ENCODE measurements around the gene ABCC4.

The ABCC4 gene

GRCh38 chr13:95323930-95324662, 22.8 kb upstream of the ABCC4 start:
- Histone ChIP-seq H3K4me3 (ENCODE audit: low read depth in 1 of 2, low read length in 2 of 2) (no peak overlapping the region), H3K9ac (ENCODE audit: low read length) (no peak overlapping the region), H3K9me3 (ENCODE audit: low read length) (no peaks in the 10 kb centered on the region), H3K27ac (ENCODE audit: low read depth, low read length) (no peak overlapping the region), H3K27me3 (ENCODE audit: control insufficient read depth in 1 of 2, insufficient read depth in 2 of 2, low read length in 2 of 2) (no peaks in the 10 kb centered on the region), H3K4me1 (ENCODE audit: insufficient read depth, low read length) (peaks cover 11% of the 10 kb centered on the region), H3K36me3 (ENCODE audit: insufficient read depth, low read length) (no peaks in the 10 kb centered on the region)

GRCh38 chr13:95319551-95320274, 18.5 kb upstream of the ABCC4 start:
- Histone ChIP-seq H3K9me3 (ENCODE audit: low read length) (no peaks in the 10 kb centered on the region), H3K27ac (ENCODE audit: low read depth, low read length) (no peak overlapping the region), H3K9ac (ENCODE audit: low read length) (no peak overlapping the region), H3K4me3 (ENCODE audit: low read depth in 1 of 2, low read length in 2 of 2) (no peak overlapping the region), H3K36me3 (ENCODE audit: insufficient read depth, low read length) (no peaks in the 10 kb centered on the region), H3K27me3 (ENCODE audit: control insufficient read depth in 1 of 2, insufficient read depth in 2 of 2, low read length in 2 of 2) (no peaks in the 10 kb centered on the region), H3K4me1 (ENCODE audit: insufficient read depth, low read length) (no peaks in the 10 kb centered on the region)

- H3K27me3 ChIP-seq (ENCODE audit: control insufficient read depth in 1 of 2, insufficient read depth in 2 of 2, low read length in 2 of 2), result no peaks in the 10 kb centered on the region
- H3K36me3 ChIP-seq (ENCODE audit: insufficient read depth, low read length), result no peaks in the 10 kb centered on the region
- no peaks in the 10 kb centered on the region for H3K9me3 ChIP-seq (ENCODE audit: low read length)
- no peak overlapping the region for H3K9ac ChIP-seq (ENCODE audit: low read length)
- H3K4me1 ChIP-seq (ENCODE audit: insufficient read depth, low read length), result no peaks in the 10 kb centered on the region
- H3K4me3 ChIP-seq (ENCODE audit: low read depth in 1 of 2, low read length in 2 of 2), result no peak overlapping the region
- no peak overlapping the region for H3K27ac ChIP-seq (ENCODE audit: low read depth, low read length)
Observed at GRCh38 chr13:95317039-95317989, 16.1 kb upstream of the ABCC4 start.

GRCh38 chr13:95315752-95316151, 14.5 kb upstream of the ABCC4 start:
- Histone ChIP-seq H3K9me3 (ENCODE audit: low read length) (no peaks in the 10 kb centered on the region), H3K36me3 (ENCODE audit: insufficient read depth, low read length) (no peaks in the 10 kb centered on the region), H3K27me3 (ENCODE audit: control insufficient read depth in 1 of 2, insufficient read depth in 2 of 2, low read length in 2 of 2) (no peaks in the 10 kb centered on the region), H3K27ac (ENCODE audit: low read depth, low read length) (no peak overlapping the region), H3K9ac (ENCODE audit: low read length) (no peak overlapping the region), H3K4me1 (ENCODE audit: insufficient read depth, low read length) (no peaks in the 10 kb centered on the region), H3K4me3 (ENCODE audit: low read depth in 1 of 2, low read length in 2 of 2) (no peak overlapping the region)

- H3K4me3 ChIP-seq (ENCODE audit: low read depth in 1 of 2, low read length in 2 of 2), result no peak overlapping the region
Observed at GRCh38 chr13:95307507-95307906, 6.3 kb upstream of the ABCC4 start.

GRCh38 chr13:95304453-95304852, 3.2 kb upstream of the ABCC4 start:
- Histone ChIP-seq H3K9ac (ENCODE audit: low read length) (no peak overlapping the region), H3K36me3 (ENCODE audit: insufficient read depth, low read length) (no peaks in the 10 kb centered on the region), H3K4me3 (ENCODE audit: low read depth in 1 of 2, low read length in 2 of 2) (no peak overlapping the region), H3K4me1 (ENCODE audit: insufficient read depth, low read length) (peaks cover 11% of the 10 kb centered on the region), H3K9me3 (ENCODE audit: low read length) (no peaks in the 10 kb centered on the region), H3K27me3 (ENCODE audit: control insufficient read depth in 1 of 2, insufficient read depth in 2 of 2, low read length in 2 of 2) (no peaks in the 10 kb centered on the region), H3K27ac (ENCODE audit: low read depth, low read length) (no peak overlapping the region)

More at GRCh38 chr13:95307507-95307906, 6.3 kb upstream of the ABCC4 start:
- H3K27me3 ChIP-seq (ENCODE audit: control insufficient read depth in 1 of 2, insufficient read depth in 2 of 2, low read length in 2 of 2), result no peaks in the 10 kb centered on the region
- H3K36me3 ChIP-seq (ENCODE audit: insufficient read depth, low read length), result no peaks in the 10 kb centered on the region
- no peak overlapping the region for H3K27ac ChIP-seq (ENCODE audit: low read depth, low read length)
- H3K9me3 ChIP-seq (ENCODE audit: low read length), result no peaks in the 10 kb centered on the region
- H3K4me1 ChIP-seq (ENCODE audit: insufficient read depth, low read length), result no peaks in the 10 kb centered on the region
- no peak overlapping the region for H3K9ac ChIP-seq (ENCODE audit: low read length)

GRCh38 chr13:95301968-95302393, 730 bp upstream of the ABCC4 start:
- H3K27ac ChIP-seq (ENCODE audit: low read depth, low read length), result peak overlapping the region; percentile 78
- peak overlapping the region; percentile 60 to 65 for H3K4me3 ChIP-seq (ENCODE audit: low read depth in 1 of 2, low read length in 2 of 2)
- H3K36me3 ChIP-seq (ENCODE audit: insufficient read depth, low read length), result no peaks in the 10 kb centered on the region
- H3K4me1 ChIP-seq (ENCODE audit: insufficient read depth, low read length), result peaks cover 11% of the 10 kb centered on the region
- H3K27me3 ChIP-seq (ENCODE audit: control insufficient read depth in 1 of 2, insufficient read depth in 2 of 2, low read length in 2 of 2), result no peaks in the 10 kb centered on the region
- no peaks in the 10 kb centered on the region for H3K9me3 ChIP-seq (ENCODE audit: low read length)
- H3K9ac ChIP-seq (ENCODE audit: low read length), result peak overlapping the region; percentile 11

GRCh38 chr13:95300625-95301182, 547 bp downstream of the ABCC4 start:
- H3K27ac ChIP-seq (ENCODE audit: low read depth, low read length), result peak overlapping the region; percentile 75
- H3K36me3 ChIP-seq (ENCODE audit: insufficient read depth, low read length), result no peaks in the 10 kb centered on the region
- H3K4me3 ChIP-seq (ENCODE audit: low read depth in 1 of 2, low read length in 2 of 2), result peak overlapping the region; percentile 60 to 80
- no peaks in the 10 kb centered on the region for H3K9me3 ChIP-seq (ENCODE audit: low read length)
- peak overlapping the region; percentile 30 for H3K9ac ChIP-seq (ENCODE audit: low read length)
- no peaks in the 10 kb centered on the region for H3K27me3 ChIP-seq (ENCODE audit: control insufficient read depth in 1 of 2, insufficient read depth in 2 of 2, low read length in 2 of 2)
- peaks cover 16% of the 10 kb centered on the region for H3K4me1 ChIP-seq (ENCODE audit: insufficient read depth, low read length)

GRCh38 chr13:95298971-95299621, 2.2 kb downstream of the ABCC4 start:
- no peak overlapping the region for H3K4me3 ChIP-seq (ENCODE audit: low read depth in 1 of 2, low read length in 2 of 2)
- H3K27ac ChIP-seq (ENCODE audit: low read depth, low read length), result no peak overlapping the region
- H3K4me1 ChIP-seq (ENCODE audit: insufficient read depth, low read length), result peaks cover 16% of the 10 kb centered on the region

GRCh38 chr13:95298169-95298965, 2.9 kb downstream of the ABCC4 start:
- Histone ChIP-seq H3K4me3 (ENCODE audit: low read depth in 1 of 2, low read length in 2 of 2) (no peak overlapping the region), H3K4me1 (ENCODE audit: insufficient read depth, low read length) (peaks cover 16% of the 10 kb centered on the region), H3K27ac (ENCODE audit: low read depth, low read length) (no peak overlapping the region), H3K9ac (ENCODE audit: low read length) (no peak overlapping the region), H3K27me3 (ENCODE audit: control insufficient read depth in 1 of 2, insufficient read depth in 2 of 2, low read length in 2 of 2) (no peaks in the 10 kb centered on the region), H3K36me3 (ENCODE audit: insufficient read depth, low read length) (no peaks in the 10 kb centered on the region), H3K9me3 (ENCODE audit: low read length) (no peaks in the 10 kb centered on the region)

More at GRCh38 chr13:95298971-95299621, 2.2 kb downstream of the ABCC4 start:
- Histone ChIP-seq H3K9me3 (ENCODE audit: low read length) (no peaks in the 10 kb centered on the region), H3K27me3 (ENCODE audit: control insufficient read depth in 1 of 2, insufficient read depth in 2 of 2, low read length in 2 of 2) (no peaks in the 10 kb centered on the region), H3K9ac (ENCODE audit: low read length) (no peak overlapping the region), H3K36me3 (ENCODE audit: insufficient read depth, low read length) (no peaks in the 10 kb centered on the region)

All from muscle layer of colon (tissue), 2 donors.